ENCODE measurements around the gene TMEM209. TPM values are rescaled to one million over a fixed set of nuclear protein-coding genes. Genes with fewer than 3 reads are reported as not detected.
A peak's percentile ranks its signal among the peaks of the same experiment; 100 is the strongest.
"Not testable (repeated sequence)": the region's sequence is repeated elsewhere in the genome, so short reads cannot be mapped to it uniquely, and the experiment has no call there.

The TMEM209 gene
- 20.0 and 30.8 TPM in 2 replicates for total RNA-seq (2021)
- Bru-seq, nascent RNA: percentile 88 among the genes with signal in this experiment
- percentile 81 among the genes with signal in this experiment for BruChase-seq, experiment 1, labeled RNA remaining after a 2-hour chase
- percentile 76 among the genes with signal in this experiment for BruChase-seq, experiment 2, labeled RNA remaining after a 6-hour chase
- long read RNA-seq, transcript TMEM209-201 (15 exons, 3,545 nt): major isoform, 16 of 27 reads
- long read RNA-seq, partial matches to known transcripts: 8 of 27 reads
- long read RNA-seq, other reads (novel, unspliced or antisense): 3 of 27 reads

DNA sequence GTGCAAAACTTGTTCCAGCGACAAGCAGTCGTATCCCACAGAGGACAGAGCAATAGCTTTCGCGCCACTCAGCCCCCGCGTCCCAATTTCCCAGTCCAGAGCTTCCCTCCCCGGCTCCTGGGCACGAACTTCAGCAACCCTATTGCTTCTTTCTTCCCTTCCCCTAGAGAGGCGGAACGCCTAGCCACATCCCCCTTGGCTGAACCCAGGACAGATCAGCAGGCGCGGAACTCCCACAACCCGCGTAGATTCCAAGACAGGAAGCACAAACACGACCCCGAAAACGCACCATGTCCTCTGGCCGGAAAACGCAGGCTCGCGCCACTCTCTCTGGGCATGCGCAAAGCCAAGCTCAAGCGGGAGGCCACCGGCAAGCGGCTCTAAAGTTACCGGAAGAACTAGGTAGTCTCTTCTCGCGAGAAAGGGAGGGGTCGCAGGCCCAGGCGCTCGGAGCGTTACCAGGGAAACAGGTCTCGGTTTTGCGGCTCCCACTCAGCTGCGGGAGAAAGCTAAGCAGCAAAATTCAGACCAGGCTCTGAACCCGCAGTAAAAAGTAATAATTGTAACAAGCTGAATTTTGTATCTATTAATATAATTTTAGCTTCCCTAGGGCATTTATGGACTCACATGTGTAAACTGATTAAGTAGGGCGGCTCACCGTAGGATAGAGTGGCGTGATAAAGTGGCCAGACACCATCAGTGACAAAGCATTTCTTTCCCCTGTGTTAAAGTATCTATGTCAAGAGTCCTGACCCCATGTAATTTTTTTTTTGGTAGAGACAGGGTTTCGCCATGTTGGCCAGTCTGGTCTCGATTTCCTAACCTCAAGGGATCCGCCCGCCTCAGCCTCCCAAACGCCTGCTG lies at the start of gene TMEM209:
Gene TMEM209, minus strand, starts transcription at position 323 of the 864 bp plus-strand sequence. Its CDS starts 31 bp downstream, at position 292.
- Histone ChIP-seq H4K20me1 (ENCODE audit: insufficient read depth) (no peaks in the 10 kb centered on the region; the same call in 1 of the 2 replicates), H3K4me2 (peak within 1 kb of the TSS; percentile 63), H3K36me3 (ENCODE audit: low read depth) (peaks cover 26% of the 10 kb centered on the region), H3K4me1 (replicated peaks; ENCODE audit: insufficient read depth) (peaks cover 23% of the 10 kb centered on the region), H3K4me3 (peak within 1 kb of the TSS; percentile 63), H3K79me2 (ENCODE audit: low read depth) (peaks cover 15% of the 10 kb centered on the region), H3F3A (ENCODE audit: insufficient read depth, low read depth) (peaks cover 33% of the 10 kb centered on the region), H3K9me3 (ENCODE audit: insufficient read depth, low read depth) (no peaks in the 10 kb centered on the region), H3K27ac (peak within 1 kb of the TSS; percentile 84), H3K27me3 (ENCODE audit: insufficient read depth, low read depth) (no peaks in the 10 kb centered on the region), H2AFZ (peak within 1 kb of the TSS; percentile 85), H3K9me2 (ENCODE audit: insufficient read depth) (no peaks in the 10 kb centered on the region)
- intact Hi-C loops (cut with micrococcal nuclease; ENCODE audit: unreplicated experiment): loop anchor here (1.0 to 2.0 kb wide), 4 partner anchors 135 to 284 kb away; partner anchors contain the start of genes CEP41 and KLHDC10
- TF ChIP-seq, protein P1, sequence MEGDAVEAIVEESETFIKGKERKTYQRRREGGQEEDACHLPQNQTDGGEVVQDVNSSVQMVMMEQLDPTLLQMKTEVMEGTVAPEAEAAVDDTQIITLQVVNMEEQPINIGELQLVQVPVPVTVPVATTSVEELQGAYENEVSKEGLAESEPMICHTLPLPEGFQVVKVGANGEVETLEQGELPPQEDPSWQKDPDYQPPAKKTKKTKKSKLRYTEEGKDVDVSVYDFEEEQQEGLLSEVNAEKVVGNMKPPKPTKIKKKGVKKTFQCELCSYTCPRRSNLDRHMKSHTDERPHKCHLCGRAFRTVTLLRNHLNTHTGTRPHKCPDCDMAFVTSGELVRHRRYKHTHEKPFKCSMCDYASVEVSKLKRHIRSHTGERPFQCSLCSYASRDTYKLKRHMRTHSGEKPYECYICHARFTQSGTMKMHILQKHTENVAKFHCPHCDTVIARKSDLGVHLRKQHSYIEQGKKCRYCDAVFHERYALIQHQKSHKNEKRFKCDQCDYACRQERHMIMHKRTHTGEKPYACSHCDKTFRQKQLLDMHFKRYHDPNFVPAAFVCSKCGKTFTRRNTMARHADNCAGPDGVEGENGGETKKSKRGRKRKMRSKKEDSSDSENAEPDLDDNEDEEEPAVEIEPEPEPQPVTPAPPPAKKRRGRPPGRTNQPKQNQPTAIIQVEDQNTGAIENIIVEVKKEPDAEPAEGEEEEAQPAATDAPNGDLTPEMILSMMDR (conservative IDR thresholded peaks at IDR 0.05): no peak
- no peak for TF ChIP-seq EZH2 (IDR thresholded peaks at IDR 0.05; ENCODE audit: low read depth)
- DNase-seq: peak; percentile 95 to 98
- TSS peak; percentile 99 for BruUV-seq (replicated peaks)
- ChIA-PET CTCF (interaction anchor here (1.0 kb wide), 1 partner anchor 553 kb away, joined by 3 read pairs; no protein-coding TSS in a partner anchor), POLR2A (ENCODE audit: unreplicated experiment) (interaction anchor here (0.5 to 1.2 kb wide), 18 partner anchors 23 to 752 kb away, joined by 3 to 17 read pairs (median 4); partner anchors contain the start of genes CEP41 and CPA4)

DNA sequence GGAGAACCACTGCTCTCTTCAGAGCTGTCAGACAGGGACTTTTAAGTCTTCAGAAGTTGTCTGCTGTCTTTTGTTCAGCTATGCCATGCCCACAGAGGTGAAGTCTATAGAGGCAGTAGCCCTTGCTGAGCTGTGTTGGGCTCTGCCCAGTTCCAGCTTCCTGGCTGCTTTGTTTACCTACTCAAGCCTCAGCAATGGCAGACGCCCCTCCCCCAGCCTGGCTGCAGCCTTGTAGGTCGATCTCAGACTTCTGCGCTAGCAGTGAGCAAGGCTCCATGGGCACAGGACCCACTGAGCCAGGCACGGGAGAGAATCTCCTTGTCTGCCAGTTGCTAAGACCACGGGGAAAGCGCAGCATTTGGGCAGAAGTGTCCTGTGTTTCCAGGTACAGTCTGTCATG lies 49.3 kb upstream of the TMEM209 start:
- BruUV-seq (replicated peaks): no TSS peak

DNA sequence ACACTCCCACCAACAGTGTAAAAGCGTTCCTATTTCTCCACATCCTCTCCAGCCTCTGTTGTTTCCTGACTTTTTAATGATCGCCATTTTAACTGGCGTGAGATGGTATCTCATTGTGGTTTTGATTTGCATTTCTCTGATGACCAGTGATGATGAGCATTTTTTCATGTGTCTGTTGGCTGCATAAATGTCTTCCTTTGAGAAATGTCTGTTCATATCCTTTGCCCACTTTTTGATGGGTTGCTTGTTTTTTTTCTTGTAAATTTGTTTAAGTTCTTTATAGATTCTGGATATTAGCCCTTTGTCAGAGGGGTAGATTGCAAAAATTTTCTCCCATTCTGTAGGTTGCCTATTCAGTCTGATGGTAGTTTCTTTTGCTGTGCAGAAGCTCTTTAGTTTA lies 44.4 kb upstream of the TMEM209 start:
- intact Hi-C loops (cut with micrococcal nuclease; ENCODE audit: unreplicated experiment): loop anchor here (10.0 kb wide), 2 partner anchors 165 to 175 kb away; partner anchors contain the start of gene KLHDC10
- H3K9me3 ChIP-seq (ENCODE audit: insufficient read depth, low read depth); POLR2A ChIA-PET (ENCODE audit: unreplicated experiment); CTCF ChIA-PET; BruUV-seq (replicated peaks); H3K4me1 ChIP-seq (replicated peaks; ENCODE audit: insufficient read depth); H3K4me3 ChIP-seq; H3K4me2 ChIP-seq; H3K79me2 ChIP-seq (ENCODE audit: low read depth); H4K20me1 ChIP-seq (ENCODE audit: insufficient read depth); H3K36me3 ChIP-seq (ENCODE audit: low read depth); H2AFZ ChIP-seq; H3K27me3 ChIP-seq (ENCODE audit: insufficient read depth, low read depth); H3F3A ChIP-seq (ENCODE audit: insufficient read depth, low read depth); DNase-seq; H3K9me2 ChIP-seq (ENCODE audit: insufficient read depth); H3K27ac ChIP-seq: not testable (repeated sequence)

More for the DNA sequence above, 49.3 kb upstream of the TMEM209 start:
- DNase-seq: no peak
- H3K36me3 ChIP-seq (ENCODE audit: low read depth): no peaks in the 10 kb centered on the region; the same call in 1 of the 2 replicates
- TF ChIP-seq, protein P1 (conservative IDR thresholded peaks at IDR 0.05): no peak
- no peak for TF ChIP-seq EZH2 (IDR thresholded peaks at IDR 0.05; ENCODE audit: low read depth)
- H3K4me1 ChIP-seq (replicated peaks; ENCODE audit: insufficient read depth): no peaks in the 10 kb centered on the region
- H3F3A ChIP-seq (ENCODE audit: insufficient read depth, low read depth): no peaks in the 10 kb centered on the region
- intact Hi-C loops (cut with micrococcal nuclease; ENCODE audit: unreplicated experiment): no loop called here
- H4K20me1 ChIP-seq (ENCODE audit: insufficient read depth): no peaks in the 10 kb centered on the region
- H3K9me3 ChIP-seq (ENCODE audit: insufficient read depth, low read depth): peaks cover 14% of the 10 kb centered on the region
- no peaks in the 10 kb centered on the region for H3K9me2 ChIP-seq (ENCODE audit: insufficient read depth)
- H3K4me2 ChIP-seq: no peak overlapping the region
- ChIA-PET POLR2A (ENCODE audit: unreplicated experiment) (no interaction called here), CTCF (no interaction called here)
- no peaks in the 10 kb centered on the region for H3K27me3 ChIP-seq (ENCODE audit: insufficient read depth, low read depth)
- H3K4me3 ChIP-seq: no peak overlapping the region
- no peak overlapping the region for H3K27ac ChIP-seq
- H2AFZ ChIP-seq: no peak overlapping the region
- no peaks in the 10 kb centered on the region for H3K79me2 ChIP-seq (ENCODE audit: low read depth)

DNA sequence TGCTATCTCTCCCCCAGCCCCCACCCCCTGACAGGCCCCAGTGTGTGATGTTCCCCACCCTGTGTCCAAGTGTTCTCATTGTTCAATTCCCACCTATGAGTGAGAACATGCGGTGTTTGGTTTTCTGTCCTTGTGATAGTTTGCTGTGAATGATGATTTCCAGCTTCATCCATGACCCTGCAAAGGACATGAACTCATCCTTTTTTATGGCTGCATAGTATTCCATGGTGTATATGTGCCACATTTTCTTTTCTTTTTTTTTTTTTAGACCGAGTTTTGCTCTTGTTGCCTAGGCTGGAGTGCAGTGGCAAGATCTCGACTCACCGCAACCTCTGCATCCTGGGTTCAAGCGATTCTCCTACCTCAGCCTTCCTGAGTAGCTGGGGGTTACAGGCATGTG lies 43.6 kb upstream of the TMEM209 start:
- H3K36me3 ChIP-seq (ENCODE audit: low read depth); POLR2A ChIA-PET (ENCODE audit: unreplicated experiment); H3K9me2 ChIP-seq (ENCODE audit: insufficient read depth); H3K27ac ChIP-seq; CTCF ChIA-PET; H3K4me2 ChIP-seq; H2AFZ ChIP-seq; H4K20me1 ChIP-seq (ENCODE audit: insufficient read depth); BruUV-seq (replicated peaks); DNase-seq; H3K79me2 ChIP-seq (ENCODE audit: low read depth); H3K9me3 ChIP-seq (ENCODE audit: insufficient read depth, low read depth); H3K27me3 ChIP-seq (ENCODE audit: insufficient read depth, low read depth); H3K4me1 ChIP-seq (replicated peaks; ENCODE audit: insufficient read depth); H3K4me3 ChIP-seq; H3F3A ChIP-seq (ENCODE audit: insufficient read depth, low read depth): not testable (repeated sequence)
- intact Hi-C loops (cut with micrococcal nuclease; ENCODE audit: unreplicated experiment): loop anchor here (10.0 kb wide), 2 partner anchors 166 to 174 kb away; partner anchors contain the start of gene KLHDC10

DNA sequence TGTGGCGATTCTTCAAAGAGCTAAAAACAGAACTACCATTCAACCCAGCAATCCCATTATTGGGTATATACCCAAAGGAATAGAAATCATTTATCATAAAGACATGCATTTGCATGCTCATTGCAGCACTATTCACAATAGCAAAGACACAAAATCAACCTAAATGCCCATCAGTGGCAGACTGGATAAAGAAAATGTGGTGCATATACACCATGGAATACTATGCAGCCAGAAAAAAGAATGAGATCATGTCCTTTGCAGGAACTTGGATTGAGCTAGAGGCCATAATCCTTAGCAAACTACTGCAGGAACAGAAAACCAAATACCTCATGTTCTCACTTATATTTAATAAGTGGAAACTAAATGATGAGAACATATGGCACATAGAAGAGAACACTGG lies 41.3 kb upstream of the TMEM209 start:
- H3K4me2 ChIP-seq; H3K27ac ChIP-seq; H3K9me3 ChIP-seq (ENCODE audit: insufficient read depth, low read depth); H3F3A ChIP-seq (ENCODE audit: insufficient read depth, low read depth); CTCF ChIA-PET; H2AFZ ChIP-seq; H4K20me1 ChIP-seq (ENCODE audit: insufficient read depth); H3K9me2 ChIP-seq (ENCODE audit: insufficient read depth); H3K79me2 ChIP-seq (ENCODE audit: low read depth); BruUV-seq (replicated peaks); DNase-seq; H3K4me1 ChIP-seq (replicated peaks; ENCODE audit: insufficient read depth); H3K36me3 ChIP-seq (ENCODE audit: low read depth); POLR2A ChIA-PET (ENCODE audit: unreplicated experiment); H3K27me3 ChIP-seq (ENCODE audit: insufficient read depth, low read depth); H3K4me3 ChIP-seq: not testable (repeated sequence)
- intact Hi-C loops (cut with micrococcal nuclease; ENCODE audit: unreplicated experiment): loop anchor here (10.0 kb wide), 2 partner anchors 168 to 172 kb away; partner anchors contain the start of gene KLHDC10
